Stimulated activated CD4-positive, alpha-beta T cell treated with anti-CD3 and anti-CD28 coated beads, Interleukin-1b, Interleukin-23, amount 100 ng/mL, for 1 hour (primary cell): Measurements from ENCODE around the gene TNFRSF25.
A peak's percentile ranks its signal among the peaks of the same experiment; 100 is the strongest.
"Not testable (repeated sequence)": the region's sequence is repeated elsewhere in the genome, so short reads cannot be mapped to it uniquely, and the experiment has no call there.

Experiments used
- DNase-seq, 2 donors: peaks; one replicate each; pipeline ENCODE4 v3.0.0-alpha.2; 2020; ENCODE audit warnings: low read depth in 2 of 2

TNFRSF25 gene

GRCh38 chr1:6435547-6435946, 30.4 kb downstream of the TNFRSF25 start:
- DNase-seq, result no peak

GRCh38 chr1:6435129-6435528, 30.8 kb downstream of the TNFRSF25 start:
- no peak for DNase-seq

- no peak for DNase-seq
These were observed 31.8 kb downstream of the TNFRSF25 start for GRCh38 chr1:6434186-6434585.

- DNase-seq, result not testable (repeated sequence)
These were observed 34.1 kb downstream of the TNFRSF25 start for GRCh38 chr1:6431645-6432579.

GRCh38 chr1:6429660-6430411, 36.1 kb downstream of the TNFRSF25 start:
- DNase-seq, result not testable (repeated sequence)

- not testable (repeated sequence) for DNase-seq
These were observed 37.5 kb downstream of the TNFRSF25 start for GRCh38 chr1:6428453-6428852.

GRCh38 chr1:6427441-6428390, 38.3 kb downstream of the TNFRSF25 start:
- no peak for DNase-seq

GRCh38 chr1:6426972-6427350, 39.0 kb downstream of the TNFRSF25 start:
- no peak for DNase-seq

GRCh38 chr1:6426277-6426971, 39.5 kb downstream of the TNFRSF25 start:
- no peak for DNase-seq

GRCh38 chr1:6425658-6426057, 40.3 kb downstream of the TNFRSF25 start:
- no peak for DNase-seq

GRCh38 chr1:6424619-6425593, 41.1 kb downstream of the TNFRSF25 start, which contains the start of gene ESPN:
Gene ESPN, plus strand, starts transcription at chr1:6424776. Its CDS starts 180 bp downstream, at chr1:6424956.
- no peak for DNase-seq

- DNase-seq, result no peak
These were observed 41.9 kb downstream of the TNFRSF25 start for GRCh38 chr1:6424000-6424565.

- peak; percentile 41 to 59 for DNase-seq
These were observed 42.5 kb downstream of the TNFRSF25 start for GRCh38 chr1:6423321-6423999.

GRCh38 chr1:6421266-6421665, 44.7 kb downstream of the TNFRSF25 start:
- DNase-seq, result no peak

- DNase-seq, result no peak
These were observed 45.4 kb downstream of the TNFRSF25 start for GRCh38 chr1:6420454-6421042.

GRCh38 chr1:6419804-6420453, 46.0 kb downstream of the TNFRSF25 start, which contains the start of gene HES2:
Gene HES2, minus strand, starts transcription at chr1:6419919. Its CDS starts 99 bp downstream, at chr1:6419820.
- no peak for DNase-seq

- DNase-seq, result no peak
These were observed 46.6 kb downstream of the TNFRSF25 start for GRCh38 chr1:6419397-6419803.
